Stimulated activated CD8-positive, alpha-beta memory T cell treated with anti-CD3 and anti-CD28 coated beads, Interleukin-2, amount 100 ng/mL, for 48 hours (primary cell): ENCODE results near the gene KCNK1.

ENCODE experiments used
- DNase-seq, 2 donors: peaks; one replicate each; pipeline ENCODE4 v3.0.0-alpha.2; 2020; ENCODE audit warnings: low read depth in 2 of 2

Gene KCNK1

DNA sequence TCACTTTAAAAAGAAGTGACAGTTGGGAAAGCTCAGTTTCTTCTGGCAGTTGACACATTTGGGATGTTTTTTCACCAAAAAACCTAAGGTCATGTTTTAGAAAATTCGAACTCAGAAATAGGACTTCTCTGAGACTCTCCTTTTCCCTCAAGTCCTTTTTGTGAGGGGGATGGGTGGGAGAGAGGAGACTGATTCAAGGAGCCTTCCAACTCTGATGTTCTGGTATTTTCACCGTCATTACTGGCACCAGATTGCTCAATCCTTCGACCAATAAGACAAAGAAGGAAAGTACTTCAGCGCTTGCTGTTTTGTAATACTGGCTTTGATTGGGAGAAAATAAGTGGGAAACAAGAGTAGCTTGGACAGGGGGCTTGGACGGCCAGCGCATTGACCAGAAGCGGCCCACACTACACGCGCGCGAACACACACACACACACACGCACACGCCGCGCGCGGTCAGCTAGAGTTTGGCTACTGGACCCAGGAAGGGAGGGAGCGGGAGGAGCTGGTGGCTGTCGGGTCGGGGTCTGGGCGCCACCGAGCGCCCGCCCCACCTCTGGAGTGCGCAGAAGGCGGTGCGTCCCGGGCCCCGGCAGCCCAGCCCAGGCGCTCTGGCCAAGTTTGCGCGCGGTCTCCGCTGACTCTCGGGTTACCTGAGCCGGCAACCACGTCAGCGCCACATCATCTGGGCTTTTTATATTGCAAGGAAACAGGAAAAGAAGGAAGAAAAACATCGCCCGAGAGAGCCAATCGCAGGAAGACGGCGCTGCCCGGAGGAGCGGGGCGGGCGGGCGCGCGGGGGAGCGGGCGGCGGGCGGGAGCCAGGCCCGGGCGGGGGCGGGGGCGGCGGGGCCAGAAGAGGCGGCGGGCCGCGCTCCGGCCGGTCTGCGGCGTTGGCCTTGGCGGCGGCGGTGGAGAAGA, at the start of gene KCNK1:
Gene KCNK1, plus strand, starts transcription at position 855 of the 921 bp plus-strand sequence. Its CDS starts 66 bp downstream, at position 921.
- no peak for DNase-seq

DNA sequence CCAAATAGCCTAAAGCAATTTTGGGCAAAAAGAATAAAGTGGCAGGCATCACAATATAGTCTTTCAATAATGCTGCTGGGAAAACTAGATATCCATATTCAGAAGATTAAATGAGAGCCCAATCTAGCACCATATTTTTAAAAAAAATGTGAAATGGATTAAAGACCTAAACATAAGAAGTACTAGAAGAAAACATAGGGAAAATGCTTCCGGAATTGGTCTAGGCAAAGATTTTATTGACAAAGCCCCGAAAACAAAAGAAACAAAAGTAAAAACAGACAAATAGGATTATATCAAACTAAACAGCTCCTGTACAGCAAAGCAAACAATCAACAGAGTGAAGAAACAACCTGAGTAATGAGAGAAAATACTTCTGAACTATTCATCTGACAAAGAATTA, 48.6 kb upstream of the KCNK1 start:
- DNase-seq: no peak

DNA sequence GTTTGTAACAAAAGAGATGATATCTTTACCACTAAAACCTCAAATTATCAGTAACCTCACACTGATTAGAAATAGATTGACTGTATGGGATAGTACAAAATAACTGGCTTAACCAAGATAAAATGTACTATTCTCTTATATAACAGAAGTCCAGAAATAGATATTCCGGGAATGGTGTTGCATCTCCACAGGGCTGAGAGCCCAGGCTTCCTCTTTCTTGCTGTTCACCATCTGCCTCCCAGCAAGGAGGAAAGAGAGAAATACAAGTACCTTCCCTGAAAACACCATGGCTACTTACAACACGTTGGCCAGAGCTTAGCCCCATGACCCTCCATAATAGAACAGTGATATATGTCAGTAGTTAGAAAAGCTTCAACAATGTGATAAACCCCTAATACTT, 47.0 kb upstream of the KCNK1 start:
- no peak for DNase-seq

DNA sequence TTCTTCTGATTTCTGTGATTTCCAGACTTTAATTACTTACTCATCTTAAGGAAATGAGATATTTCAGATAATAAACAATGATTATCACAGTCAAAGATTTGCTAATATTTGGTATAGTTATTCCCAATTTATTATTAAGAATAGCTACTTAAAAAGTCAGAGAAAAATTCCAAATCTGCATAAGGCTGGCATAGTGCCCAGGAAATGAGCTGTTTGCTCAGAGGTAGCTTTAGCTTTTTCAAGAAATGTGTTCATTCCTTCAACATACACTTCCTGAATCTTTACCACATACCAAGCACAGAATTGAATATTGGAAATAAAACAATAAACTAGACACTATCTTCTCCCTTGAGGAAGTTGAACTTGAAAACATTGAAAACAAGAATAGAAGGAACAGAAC, 44.3 kb upstream of the KCNK1 start:
- no peak for DNase-seq

DNA sequence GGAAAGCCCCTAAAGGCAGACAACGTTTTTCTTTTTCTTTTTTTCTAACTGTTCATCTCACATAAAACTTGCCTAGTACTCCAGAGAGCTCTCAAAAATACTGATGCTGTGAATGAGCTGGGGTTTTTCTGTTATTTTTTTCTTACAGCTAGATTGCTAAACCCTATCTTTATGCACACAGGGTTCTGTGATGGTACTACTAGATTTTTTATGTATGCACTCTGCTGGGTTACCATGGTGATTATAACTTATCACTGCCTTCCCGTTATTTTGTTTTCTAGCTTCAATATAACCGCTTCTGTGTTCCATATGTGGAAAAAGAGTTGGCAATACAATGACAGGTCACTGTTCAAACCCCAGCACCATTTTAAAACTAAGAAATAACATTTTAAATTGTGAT, 43.7 kb upstream of the KCNK1 start:
- DNase-seq: no peak

DNA sequence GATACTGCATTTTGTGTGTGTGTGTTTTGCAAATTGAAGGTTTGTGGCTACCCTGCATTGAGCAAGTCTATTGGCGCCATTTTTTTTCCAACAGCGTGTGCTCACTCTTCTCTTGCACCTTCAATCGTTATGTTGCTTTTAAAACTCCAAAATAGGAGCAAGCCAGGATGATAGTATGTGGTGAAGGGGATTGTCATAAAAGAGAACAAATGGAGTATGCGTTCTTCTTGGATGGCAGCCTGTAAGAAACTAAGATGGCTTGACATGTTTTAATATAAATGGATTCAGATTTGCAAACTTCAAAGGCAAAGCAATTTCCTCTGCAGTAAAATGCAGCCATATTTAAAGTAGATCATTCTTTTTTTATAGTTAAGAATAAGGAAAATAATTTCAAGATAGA, 43.2 kb upstream of the KCNK1 start:
- DNase-seq: no peak

DNA sequence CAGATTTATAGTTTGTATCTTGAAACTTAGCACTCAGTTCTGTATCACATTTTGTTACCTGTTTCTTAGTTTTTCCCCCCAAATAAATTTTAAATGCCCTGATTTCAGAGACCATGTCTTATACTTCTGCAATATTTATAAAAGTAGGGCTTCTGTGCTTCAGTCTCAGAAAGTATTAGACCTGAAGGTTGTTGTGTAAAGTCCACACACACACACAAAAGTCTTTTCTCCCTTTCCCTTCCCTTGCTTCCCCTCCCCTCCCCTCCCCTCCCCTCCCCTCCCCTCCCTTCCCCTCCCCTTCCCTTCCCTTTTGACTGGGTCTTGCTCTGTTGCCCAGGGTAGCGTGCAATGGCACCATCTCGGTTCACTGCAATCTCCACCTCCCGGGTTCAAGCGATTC, 41.0 kb upstream of the KCNK1 start:
- DNase-seq: no peak

DNA sequence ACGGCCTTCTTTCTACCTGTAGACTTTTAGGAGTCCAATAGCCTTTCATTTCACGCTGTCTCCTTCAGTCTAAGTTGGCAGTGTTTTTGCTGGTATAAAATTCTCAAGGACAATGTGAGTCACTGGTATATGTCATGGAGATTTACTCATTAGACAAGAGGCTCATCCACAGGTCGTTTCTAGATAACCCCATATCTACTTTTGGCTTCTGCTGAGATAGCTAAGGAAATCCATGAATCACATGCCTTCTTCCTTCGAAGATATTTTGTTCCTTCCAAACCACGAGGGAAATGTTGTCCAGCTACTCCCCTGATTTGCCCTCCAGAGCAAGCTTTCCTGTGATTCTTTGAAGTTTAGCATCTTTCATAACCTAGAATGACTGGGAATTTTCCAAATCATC, 38.5 kb upstream of the KCNK1 start:
- no peak for DNase-seq

DNA sequence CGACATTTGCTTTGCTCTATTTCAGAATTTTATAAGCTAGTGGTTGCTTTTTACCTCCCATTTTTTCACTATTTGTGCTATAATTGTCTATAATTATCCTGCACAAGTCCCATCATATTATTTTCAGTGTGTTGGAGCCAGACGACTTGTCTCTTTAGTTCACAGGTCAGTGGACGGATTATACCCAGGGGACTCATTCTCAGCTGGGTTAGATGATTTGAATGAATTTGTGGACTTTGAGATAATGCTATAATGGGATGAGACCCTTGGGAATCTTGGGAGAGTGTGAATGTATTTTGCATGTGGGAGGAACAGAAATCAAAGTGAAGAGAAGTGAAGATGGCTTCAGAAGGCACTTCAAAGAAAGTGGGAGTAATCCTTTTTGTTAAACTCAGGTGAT, 31.5 kb upstream of the KCNK1 start:
- no peak for DNase-seq

DNA sequence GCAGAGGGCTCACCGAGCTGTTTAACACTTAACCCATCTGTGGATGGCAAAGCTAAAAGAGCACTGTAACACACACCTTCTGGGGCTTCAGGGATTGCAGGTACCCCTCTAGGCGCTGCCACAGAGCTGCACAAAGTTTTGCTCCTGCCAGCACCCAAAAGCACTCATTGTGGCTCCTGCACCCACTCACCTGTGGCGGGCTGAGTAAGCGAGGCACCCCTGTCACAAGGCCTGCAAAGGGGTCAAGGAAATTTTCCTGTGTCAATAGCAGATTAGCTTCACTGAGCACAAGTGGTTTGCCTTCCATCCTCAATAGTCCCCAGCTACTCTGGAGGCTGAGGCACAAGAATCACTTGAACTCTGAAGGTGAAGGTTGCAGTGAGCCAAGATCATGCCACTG, 29.5 kb upstream of the KCNK1 start:
- DNase-seq: no peak

DNA sequence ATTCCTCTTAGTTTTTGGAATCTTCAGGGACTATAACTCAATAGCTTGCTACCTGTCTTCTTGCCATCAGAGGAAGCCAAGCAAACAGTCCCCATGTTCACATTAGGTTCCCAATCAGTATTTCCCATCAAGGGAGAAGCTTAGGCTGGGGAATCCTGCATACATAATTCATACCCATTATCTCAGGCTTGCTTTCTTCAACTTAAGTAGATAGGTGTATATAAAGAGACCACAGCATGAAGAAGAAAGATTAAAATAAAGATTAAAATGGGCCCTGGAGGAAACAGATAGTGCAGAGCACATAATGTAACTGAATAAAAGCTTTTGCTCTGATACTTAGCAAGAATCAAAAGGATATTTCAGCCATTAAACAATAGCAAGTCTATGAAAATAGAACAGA, 29.0 kb upstream of the KCNK1 start:
- DNase-seq: no peak

DNA sequence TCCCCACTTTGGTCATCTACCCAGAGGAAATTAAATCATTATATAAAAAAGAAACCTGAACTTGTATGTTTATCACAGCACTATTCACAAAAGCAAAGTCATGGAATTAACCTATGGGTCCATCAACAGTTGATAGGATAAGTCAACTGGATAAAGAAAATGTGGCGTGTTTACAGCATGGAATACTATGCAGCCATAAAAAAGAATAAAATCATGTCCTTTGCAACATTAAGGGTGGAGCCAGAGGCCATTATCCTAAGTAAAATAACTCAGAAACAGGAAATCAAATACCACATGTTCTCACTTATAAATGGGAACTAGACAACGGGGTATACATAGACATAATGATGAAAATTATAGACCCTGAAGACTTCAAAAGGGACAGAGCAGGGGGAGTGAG, 27.6 kb upstream of the KCNK1 start:
- no peak for DNase-seq

DNA sequence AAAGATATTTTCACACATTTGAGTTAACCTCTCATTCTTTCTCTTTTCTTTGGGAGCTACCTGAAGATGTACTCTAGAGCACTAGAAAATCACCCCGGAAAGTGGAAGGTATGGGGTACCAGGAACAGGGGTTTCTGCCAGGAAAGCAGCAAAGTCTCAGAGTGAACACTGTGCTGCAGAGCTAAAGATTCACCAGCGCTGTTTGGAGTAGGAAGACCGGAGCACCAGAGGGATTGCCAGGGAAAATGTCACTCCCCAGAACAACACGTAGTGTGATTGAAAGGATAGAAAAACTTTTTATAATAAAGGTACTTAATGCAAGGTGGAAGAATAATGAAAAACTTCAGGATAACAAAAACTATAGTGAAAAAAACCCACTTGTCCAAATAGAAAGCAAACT, 26.7 kb upstream of the KCNK1 start:
- DNase-seq: no peak

DNA sequence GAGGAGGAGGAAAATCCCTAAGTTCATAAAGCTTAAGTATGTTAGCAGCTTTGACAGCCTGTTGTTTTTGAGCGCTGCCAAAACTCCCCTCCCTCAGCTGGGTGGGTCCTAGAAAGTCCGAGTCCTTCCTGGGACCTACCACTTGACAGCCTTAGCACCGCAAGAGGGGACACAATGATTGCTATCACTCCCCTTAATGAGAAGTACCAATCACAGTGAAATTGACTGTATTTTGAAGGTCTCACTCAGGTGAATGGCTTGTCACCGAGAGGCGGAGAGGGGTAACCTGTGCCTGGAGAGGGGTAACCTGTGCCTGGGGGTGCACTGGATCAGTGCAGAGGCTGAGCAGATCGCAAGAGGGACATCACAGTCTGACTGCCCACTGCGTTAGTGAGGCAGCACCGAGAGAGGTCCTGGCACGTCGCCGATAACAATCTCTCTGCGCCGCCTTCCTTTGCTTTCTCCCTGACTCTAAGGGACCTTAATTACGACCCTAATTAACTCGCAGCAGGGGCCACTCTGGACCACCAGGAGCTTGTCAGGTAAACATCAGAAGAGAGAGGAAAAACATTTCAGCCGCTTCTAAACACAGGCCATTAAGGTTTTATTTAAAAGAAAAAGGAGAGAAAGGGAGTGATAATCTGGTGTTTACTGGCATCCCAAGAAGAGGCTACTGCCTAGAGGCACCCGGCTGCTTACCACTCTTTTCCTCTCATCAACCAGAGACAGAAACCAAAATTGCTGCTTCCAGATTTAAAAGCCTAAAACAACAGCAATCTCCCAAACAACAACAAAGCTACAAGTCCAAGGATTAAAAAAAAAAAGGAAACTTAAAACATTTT, 25.7 kb upstream of the KCNK1 start:
- no peak for DNase-seq

DNA sequence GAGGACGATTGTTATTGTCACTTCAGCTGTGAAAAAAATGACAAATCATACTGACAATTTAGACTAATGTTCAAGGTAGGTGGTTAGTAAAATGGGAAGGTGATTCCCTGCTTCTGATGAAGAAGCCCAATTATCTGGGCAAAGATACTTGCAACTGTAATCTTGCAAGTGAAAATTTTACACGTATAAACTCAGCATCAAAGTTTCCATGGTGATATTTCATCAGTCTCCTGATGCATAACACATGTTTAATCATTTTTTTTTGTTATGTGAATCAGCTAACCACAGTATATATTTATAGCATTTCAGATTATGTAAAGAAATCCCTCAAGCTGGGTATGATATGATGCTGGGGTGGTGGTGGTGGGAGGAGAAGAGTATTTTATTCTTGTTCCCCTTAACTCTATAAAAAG, 16.4 kb upstream of the KCNK1 start:
- no peak for DNase-seq

DNA sequence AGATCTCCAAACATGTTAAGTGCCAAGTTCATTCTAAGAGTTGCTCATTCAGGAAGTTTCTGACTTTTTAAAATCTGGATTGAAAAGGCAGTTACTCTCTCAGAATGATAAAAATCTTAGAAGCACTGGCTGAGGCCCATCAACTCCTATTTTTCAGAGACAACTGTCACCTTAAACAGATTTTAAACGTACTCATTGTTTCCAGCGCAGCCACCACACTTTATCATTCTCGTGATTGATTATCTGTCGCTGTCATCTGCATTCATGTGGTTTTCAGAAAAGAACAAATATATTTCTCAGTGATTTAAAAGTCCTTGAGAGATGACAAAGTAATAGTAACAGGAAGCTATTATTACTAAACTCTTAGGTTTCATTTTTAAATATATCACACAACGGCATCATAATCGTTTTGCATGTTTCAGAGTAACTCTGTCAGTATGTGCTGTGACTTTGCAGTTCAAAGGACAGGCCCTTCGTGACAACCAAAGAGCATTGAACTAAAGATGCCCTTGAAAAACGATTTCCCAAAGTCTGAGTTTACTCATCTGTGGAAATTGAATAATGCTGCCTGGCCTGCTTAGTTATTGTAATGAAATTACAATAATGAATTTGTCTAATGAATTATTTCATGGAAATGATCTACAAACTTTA, 14.9 kb upstream of the KCNK1 start:
- DNase-seq: no peak

DNA sequence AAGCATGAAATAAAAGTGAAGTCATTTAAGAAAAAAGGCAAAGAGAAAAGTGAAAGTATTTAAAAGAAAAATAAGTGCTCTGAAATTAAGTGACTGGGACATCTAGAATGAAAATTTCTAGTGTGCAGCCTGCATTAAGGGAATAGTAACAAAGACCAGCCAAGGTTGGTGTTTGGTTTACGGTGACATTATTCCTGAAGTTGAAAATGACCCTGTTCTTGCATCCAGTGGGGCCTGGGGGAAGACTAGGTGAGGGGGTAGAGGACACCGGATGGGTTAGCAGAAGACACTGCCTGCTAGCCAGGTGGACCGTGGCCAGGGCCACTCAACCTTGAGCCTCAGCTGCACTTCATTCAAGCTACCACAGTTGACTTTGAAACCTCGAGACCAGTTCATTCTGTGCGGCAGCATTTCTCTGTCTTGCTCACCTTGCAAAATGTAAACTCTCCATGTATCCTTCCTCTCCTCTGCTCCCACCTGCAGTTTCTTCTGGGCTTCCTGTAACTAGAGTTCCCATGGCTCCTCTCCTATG, 14.3 kb upstream of the KCNK1 start:
- no peak for DNase-seq

DNA sequence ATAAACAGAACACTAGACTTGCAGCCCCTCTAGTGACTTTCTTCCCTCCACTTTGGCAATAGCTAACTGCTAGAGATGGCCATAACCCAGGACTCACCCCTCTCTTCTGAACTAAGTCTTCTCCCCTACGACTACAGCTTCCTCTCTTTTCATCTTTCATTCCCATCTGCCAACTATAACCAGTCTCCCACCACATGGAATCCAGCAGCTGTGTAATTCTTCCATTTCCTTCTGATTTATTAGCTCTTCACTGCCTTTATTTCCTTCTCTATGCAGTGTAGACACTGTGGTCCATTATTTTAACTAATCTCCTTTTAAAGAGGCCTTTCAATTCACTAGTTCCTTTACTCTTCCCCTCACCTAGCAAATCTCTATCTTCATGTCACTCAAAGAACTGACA, 13.4 kb upstream of the KCNK1 start:
- no peak for DNase-seq

DNA sequence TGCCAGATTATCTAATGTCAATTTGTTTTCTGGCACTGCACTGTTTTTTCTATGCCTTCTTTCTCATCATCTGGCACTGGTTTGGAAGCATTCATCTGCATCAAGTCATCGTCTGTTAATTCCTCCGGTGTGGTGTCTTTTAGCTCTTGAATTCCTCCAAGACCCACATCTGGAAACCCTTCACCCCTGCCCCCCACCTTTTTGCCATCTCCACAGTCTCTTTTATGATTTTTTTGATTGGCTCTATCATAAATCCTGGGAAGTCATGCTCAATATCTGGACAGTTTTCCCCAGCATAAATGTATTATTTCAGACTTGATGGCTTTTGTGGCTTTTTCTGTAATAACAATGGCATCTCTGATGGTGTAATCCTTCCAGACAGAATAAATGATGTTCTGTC, 10.4 kb upstream of the KCNK1 start:
- DNase-seq: no peak

DNA sequence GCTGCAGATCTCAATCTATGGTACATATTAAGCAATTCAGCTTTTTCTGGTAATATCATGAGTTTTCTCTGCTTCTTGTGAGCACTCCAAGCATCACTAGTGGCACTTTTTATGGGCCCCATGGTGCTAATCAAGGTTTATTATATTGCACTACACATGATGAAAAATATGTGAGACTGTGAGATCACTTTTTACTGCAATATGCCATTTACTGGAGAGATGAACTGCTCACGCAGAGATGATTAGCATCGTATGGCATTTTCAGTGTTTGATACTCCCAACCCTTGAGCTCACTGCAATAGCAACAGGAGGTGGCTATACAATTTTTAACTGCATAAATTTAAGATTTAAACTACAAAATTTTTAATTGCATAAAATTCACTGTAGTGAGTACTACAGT, 8.7 kb upstream of the KCNK1 start:
- no peak for DNase-seq

DNA sequence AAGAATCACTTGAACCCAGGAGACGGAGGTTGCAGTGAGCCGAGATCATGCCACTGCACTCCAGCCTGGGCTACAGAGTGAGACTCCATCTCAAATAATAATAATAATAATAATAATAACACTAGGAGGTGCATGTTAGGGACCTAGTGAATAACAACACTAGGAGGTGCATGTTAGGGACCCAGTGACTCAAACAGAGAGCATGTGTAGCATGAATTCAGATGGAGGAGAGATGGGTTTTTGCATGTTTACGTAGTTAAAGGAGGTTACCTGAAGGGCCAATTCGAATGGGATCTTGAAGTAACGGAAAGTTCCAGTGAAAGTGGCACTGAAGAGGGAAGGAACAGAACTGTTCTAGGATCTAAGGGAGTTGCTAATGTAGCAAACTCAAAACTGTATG, 7.1 kb upstream of the KCNK1 start:
- no peak for DNase-seq
